Natural killer cell (primary cell): ENCODE measurements around the gene NANOS2. TPM values are rescaled to one million over a fixed set of nuclear protein-coding genes. Genes with fewer than 3 reads are reported as not detected.

Source experiments
- ATAC-seq, 3 donors: fragments of 150-1000 bp in 2 of 3; fragments of 200-7000 bp in 1 of 3; cut with Tn5 transposase; 1 replicate in 1 of 3; 2 replicates in 2 of 3; pipeline ENCODE4 v1.10.0; 2021; ENCODE audit warnings: mild to moderate bottlenecking in 2 of 3, moderate library complexity in 2 of 3
- DNase-seq, 2 donors: peaks; one replicate each; pipeline versions ENCODE4 v3.0.0 to v3.0.0-alpha.2; 2013 to 2021; ENCODE audit warnings: mixed read lengths in 1 of 2
- H3K27ac ChIP-seq: one replicate; pipeline ENCODE4 v1.5.1; 2013; ENCODE audit warnings: mild to moderate bottlenecking, low read length
- H3K27me3 ChIP-seq: one replicate; pipeline ENCODE4 v1.6.1; 2013; ENCODE audit warnings: low read length; ENCODE audit not compliant: control insufficient read depth, insufficient read depth
- H3K36me3 ChIP-seq: one replicate; pipeline ENCODE4 v1.6.1; 2013; ENCODE audit warnings: low read length; ENCODE audit not compliant: control insufficient read depth, insufficient read depth
- H3K4me1 ChIP-seq: one replicate; pipeline ENCODE4 v1.6.1; 2013; ENCODE audit warnings: low read length; ENCODE audit not compliant: control insufficient read depth, insufficient read depth
- H3K4me3 ChIP-seq: one replicate; pipeline ENCODE4 v1.5.1; 2013; ENCODE audit warnings: low read length
- H3K9me3 ChIP-seq: one replicate; pipeline ENCODE4 v1.6.1; 2013; ENCODE audit warnings: low read length; ENCODE audit not compliant: control insufficient read depth, insufficient read depth
- H3K27ac Mint-ChIP-seq, 2 donors: one replicate each; pipeline ENCODE4 v1.8.0; 2022; ENCODE audit warnings: mild to moderate bottlenecking in 2 of 2, mixed read lengths in 2 of 2, moderate library complexity in 1 of 2
- H3K27me3 Mint-ChIP-seq, 2 donors: one replicate each; pipeline ENCODE4 v1.8.0; 2022; ENCODE audit warnings: low read depth in 2 of 2, mixed read lengths in 2 of 2
- H3K36me3 Mint-ChIP-seq: one replicate; pipeline ENCODE4 v1.8.0; 2022; ENCODE audit warnings: mixed read lengths
- H3K4me1 Mint-ChIP-seq, 2 donors: one replicate each; pipeline ENCODE4 v1.8.0; 2022; ENCODE audit warnings: mixed read lengths in 2 of 2
- H3K4me3 Mint-ChIP-seq: one replicate; pipeline ENCODE4 v1.8.0; 2022; ENCODE audit warnings: mild to moderate bottlenecking, moderate library complexity, mixed read lengths
- H3K9me3 Mint-ChIP-seq, 2 donors: one replicate each; pipeline ENCODE4 v1.8.0; 2022; ENCODE audit warnings: mixed read lengths in 2 of 2
- WGBS: methylation state at CpG from one replicate; pipeline ENCODE4 v1.1.7; 2013; ENCODE audit warnings: missing lambda C conversion rate; ENCODE audit not compliant: insufficient coverage; 5-methylcytosine and 5-hydroxymethylcytosine counted together
- intact Hi-C: fragments of 100-400 bp; cut with micrococcal nuclease; formaldehyde crosslinking; loops from one replicate; pipeline ENCODE4 v1.14.2; 2022
- total RNA-seq, 4 donors: library from RNA; stranded (reverse); fragments of 120-200 nt in 1 of 4; gene quantifications; one replicate each; pipeline versions ENCODE4 v1.2.3 to v1.2.4, GENCODE V29; 2013 to 2022
- TF ChIP-seq, protein P1 (sequence below): fragments of 200-600 bp; IDR thresholded peaks from one replicate; pipeline ENCODE4 v1.8.0; 2022; ENCODE audit warnings: antibody characterized with exemption

NANOS2 gene
- total RNA-seq, 3 donors from 2014 or later (not counting 1 experiment from before 2014, with no cell fraction given): not detected

DNA sequence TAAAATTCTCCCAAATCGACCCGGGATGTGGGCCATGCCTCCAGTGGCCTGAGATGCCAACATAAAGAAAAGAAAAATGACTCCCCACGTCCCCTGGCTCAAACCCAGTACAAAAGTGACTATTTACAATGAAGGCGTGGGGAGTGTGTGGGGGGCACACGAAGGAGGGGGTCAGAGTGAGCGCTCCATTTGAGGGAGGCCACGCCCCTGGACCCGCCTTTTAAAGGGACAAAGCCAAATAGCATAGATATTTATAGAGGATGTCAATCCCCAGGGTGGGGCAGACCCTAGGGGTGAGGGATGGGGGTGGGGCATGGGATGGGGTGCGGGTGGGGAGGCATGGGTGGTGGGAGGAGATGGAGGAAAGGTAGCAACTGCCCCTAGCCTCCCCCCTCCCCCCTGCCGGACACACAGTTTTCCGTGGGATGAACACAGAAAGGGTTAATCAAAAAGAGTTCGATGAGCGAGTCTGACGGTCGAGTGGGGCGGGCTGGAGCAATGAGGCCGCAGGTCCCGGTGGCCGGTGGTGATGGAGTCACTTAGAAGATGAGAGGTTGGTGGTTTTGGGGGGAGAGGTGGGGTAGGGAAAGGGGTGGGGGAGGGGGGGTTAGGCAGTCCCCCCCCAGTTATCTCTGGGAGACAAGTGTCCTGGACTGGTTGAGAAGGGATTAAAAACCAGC lies 20.1 kb upstream of the NANOS2 start:
- WGBS: 46% methylated on average over 16 of the region's 19 CpGs
- Mint-ChIP-seq H3K4me3 (no peak overlapping the region), H3K36me3 (no peaks in the 10 kb centered on the region), H3K4me1 (no peaks in the 10 kb centered on the region), H3K9me3 (no peaks in the 10 kb centered on the region), H3K27ac (no peak overlapping the region), H3K27me3 (peaks cover 26 to 53% of the 10 kb centered on the region in 2 donors)
- Histone ChIP-seq H3K9me3 (no peaks in the 10 kb centered on the region), H3K27me3 (no peaks in the 10 kb centered on the region), H3K27ac (no peak overlapping the region), H3K36me3 (no peaks in the 10 kb centered on the region), H3K4me3 (no peak overlapping the region), H3K4me1 (no peaks in the 10 kb centered on the region)
- ATAC-seq: no peak
- intact Hi-C loops: no loop called here
- TF ChIP-seq, protein P1, sequence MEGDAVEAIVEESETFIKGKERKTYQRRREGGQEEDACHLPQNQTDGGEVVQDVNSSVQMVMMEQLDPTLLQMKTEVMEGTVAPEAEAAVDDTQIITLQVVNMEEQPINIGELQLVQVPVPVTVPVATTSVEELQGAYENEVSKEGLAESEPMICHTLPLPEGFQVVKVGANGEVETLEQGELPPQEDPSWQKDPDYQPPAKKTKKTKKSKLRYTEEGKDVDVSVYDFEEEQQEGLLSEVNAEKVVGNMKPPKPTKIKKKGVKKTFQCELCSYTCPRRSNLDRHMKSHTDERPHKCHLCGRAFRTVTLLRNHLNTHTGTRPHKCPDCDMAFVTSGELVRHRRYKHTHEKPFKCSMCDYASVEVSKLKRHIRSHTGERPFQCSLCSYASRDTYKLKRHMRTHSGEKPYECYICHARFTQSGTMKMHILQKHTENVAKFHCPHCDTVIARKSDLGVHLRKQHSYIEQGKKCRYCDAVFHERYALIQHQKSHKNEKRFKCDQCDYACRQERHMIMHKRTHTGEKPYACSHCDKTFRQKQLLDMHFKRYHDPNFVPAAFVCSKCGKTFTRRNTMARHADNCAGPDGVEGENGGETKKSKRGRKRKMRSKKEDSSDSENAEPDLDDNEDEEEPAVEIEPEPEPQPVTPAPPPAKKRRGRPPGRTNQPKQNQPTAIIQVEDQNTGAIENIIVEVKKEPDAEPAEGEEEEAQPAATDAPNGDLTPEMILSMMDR: no peak
- no peak for DNase-seq

DNA sequence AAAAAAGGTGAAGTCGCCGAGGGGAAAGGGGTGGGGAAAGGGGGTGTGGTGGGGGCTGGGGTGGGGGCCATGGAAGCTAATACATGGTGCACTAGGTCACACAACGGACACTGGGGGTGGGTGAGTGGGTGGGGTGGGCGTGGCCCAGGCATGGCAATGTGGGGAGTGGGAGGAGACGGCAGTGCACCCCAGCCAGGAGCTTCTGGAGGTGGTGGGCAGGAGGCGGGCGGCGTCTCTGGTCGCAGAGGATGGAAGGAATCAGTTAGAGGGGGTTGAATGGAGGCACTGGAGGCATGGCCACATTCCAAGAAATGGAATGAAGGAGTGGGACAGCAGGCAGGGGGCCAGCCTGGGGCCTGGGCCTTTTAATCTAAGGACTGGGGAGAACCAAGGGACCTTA lies 19.2 kb upstream of the NANOS2 start:
- Mint-ChIP-seq H3K9me3 (no peaks in the 10 kb centered on the region), H3K4me3 (no peak overlapping the region), H3K27ac (no peak overlapping the region), H3K36me3 (no peaks in the 10 kb centered on the region), H3K4me1 (no peaks in the 10 kb centered on the region), H3K27me3 (peaks cover 20 to 48% of the 10 kb centered on the region in 2 donors)
- H3K27ac ChIP-seq: no peak overlapping the region
- H3K4me1 ChIP-seq: no peaks in the 10 kb centered on the region
- DNase-seq (no peak), ATAC-seq (no peak)
- 82% methylated on average over 9 of the region's 9 CpGs for WGBS
- no peaks in the 10 kb centered on the region for H3K27me3 ChIP-seq
- TF ChIP-seq, protein P1: no peak
- H3K4me3 ChIP-seq: no peak overlapping the region
- no peaks in the 10 kb centered on the region for H3K9me3 ChIP-seq
- intact Hi-C loops: no loop called here
- no peaks in the 10 kb centered on the region for H3K36me3 ChIP-seq

DNA sequence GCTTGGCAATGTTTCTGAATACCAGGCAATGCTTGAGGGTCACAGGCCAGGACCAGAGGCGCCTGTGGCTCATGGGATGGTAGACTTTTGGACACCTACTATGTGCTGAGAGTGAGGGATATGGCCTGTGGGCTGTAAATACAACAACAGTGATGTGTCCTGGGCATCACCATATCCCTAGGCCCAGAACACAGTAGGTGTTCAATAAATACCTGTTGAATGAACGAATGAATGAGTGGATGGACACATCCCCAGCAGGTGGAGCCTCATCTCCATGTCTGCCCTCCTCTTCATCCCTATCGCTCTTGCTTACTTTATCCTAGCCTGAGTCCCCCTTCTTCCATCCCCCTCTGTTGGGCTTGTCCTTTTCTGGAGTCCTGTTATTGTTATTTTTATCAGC lies 16.5 kb upstream of the NANOS2 start:
- no peaks in the 10 kb centered on the region for H3K27me3 ChIP-seq
- intact Hi-C loops: no loop called here
- no peak for DNase-seq
- H3K36me3 ChIP-seq: no peaks in the 10 kb centered on the region
- no peak overlapping the region for H3K4me3 Mint-ChIP-seq
- 86% methylated on average over 1 of the region's 3 CpGs for WGBS
- no peak overlapping the region for H3K4me3 ChIP-seq
- H3K36me3 Mint-ChIP-seq: no peaks in the 10 kb centered on the region
- H3K27me3 Mint-ChIP-seq: peaks cover 10 to 24% of the 10 kb centered on the region in 2 donors
- H3K27ac ChIP-seq: no peak overlapping the region
- H3K9me3 ChIP-seq: no peaks in the 10 kb centered on the region
- no peak for ATAC-seq
- H3K27ac Mint-ChIP-seq: no peak overlapping the region
- H3K4me1 ChIP-seq: peaks cover 8% of the 10 kb centered on the region
- H3K4me1 Mint-ChIP-seq: peaks cover 13 to 15% of the 10 kb centered on the region in 2 donors
- H3K9me3 Mint-ChIP-seq: no peaks in the 10 kb centered on the region
- TF ChIP-seq, protein P1: no peak

DNA sequence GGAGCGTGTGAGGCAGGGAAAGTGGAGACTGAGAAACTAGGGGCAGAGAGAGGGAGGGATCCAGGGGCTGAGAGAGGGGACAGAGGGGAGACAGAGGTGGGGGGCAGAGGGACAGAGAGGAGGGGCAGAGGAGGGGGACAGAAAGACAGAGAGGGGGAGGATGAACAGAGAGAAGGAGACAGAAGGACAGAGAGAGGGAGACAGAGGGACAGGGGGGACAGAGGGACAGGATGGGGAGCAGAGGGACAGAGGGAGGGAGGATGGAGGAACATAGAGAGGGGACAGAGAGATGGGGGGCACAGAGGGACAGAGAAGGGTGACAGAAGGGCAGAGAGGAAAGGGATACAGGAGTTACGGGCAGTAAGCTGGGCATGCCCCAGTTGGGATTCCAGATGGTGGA lies 14.7 kb upstream of the NANOS2 start:
- 92% methylated on average over 2 of the region's 2 CpGs for WGBS
- TF ChIP-seq, protein P1: no peak
- Histone ChIP-seq H3K27me3 (no peaks in the 10 kb centered on the region), H3K9me3 (no peaks in the 10 kb centered on the region), H3K27ac (no peak overlapping the region), H3K36me3 (no peaks in the 10 kb centered on the region), H3K4me1 (peaks cover 8% of the 10 kb centered on the region), H3K4me3 (no peak overlapping the region)
- peaks cover 13 to 15% of the 10 kb centered on the region in 2 donors for H3K4me1 Mint-ChIP-seq
- DNase-seq: no peak
- no peaks in the 10 kb centered on the region for H3K9me3 Mint-ChIP-seq
- intact Hi-C loops: no loop called here
- H3K27me3 Mint-ChIP-seq: peaks cover 13 to 14% of the 10 kb centered on the region in 2 donors
- H3K4me3 Mint-ChIP-seq: no peak overlapping the region
- ATAC-seq: no peak
- H3K36me3 Mint-ChIP-seq: no peaks in the 10 kb centered on the region
- H3K27ac Mint-ChIP-seq: no peak overlapping the region
